ENCODE data around the gene SERINC3. TPM values are rescaled to one million over a fixed set of nuclear protein-coding genes. Genes with fewer than 3 reads are reported as not detected.

The SERINC3 gene
- total and polyA plus RNA-seq, 3 donors from 2014 or later, result 163 to 263 (median 181) TPM

- Histone ChIP-seq H3K27me3 (no peaks in the 10 kb centered on the region), H3K4me1 (peaks cover 19% of the 10 kb centered on the region), H3K36me3 (ENCODE audit: low read depth, missing control alignments) (no peaks in the 10 kb centered on the region), H3K27ac (peak overlapping the region; percentile 18 to 63), H3K9me3 (no peaks in the 10 kb centered on the region), H3K4me3 (no peak overlapping the region)
- 61 to 75% methylated on average over 5 of the region's 5 CpGs for WGBS, 2 donors
- DNase-seq, result peak; percentile 36
- intact Hi-C loops (cut with DNase I; ENCODE audit: low total_unique reads), result no loop called here
- TF ChIP-seq POLR2A (IDR thresholded peaks at IDR 0.05), result no peak
- TF ChIP-seq, protein P1, sequence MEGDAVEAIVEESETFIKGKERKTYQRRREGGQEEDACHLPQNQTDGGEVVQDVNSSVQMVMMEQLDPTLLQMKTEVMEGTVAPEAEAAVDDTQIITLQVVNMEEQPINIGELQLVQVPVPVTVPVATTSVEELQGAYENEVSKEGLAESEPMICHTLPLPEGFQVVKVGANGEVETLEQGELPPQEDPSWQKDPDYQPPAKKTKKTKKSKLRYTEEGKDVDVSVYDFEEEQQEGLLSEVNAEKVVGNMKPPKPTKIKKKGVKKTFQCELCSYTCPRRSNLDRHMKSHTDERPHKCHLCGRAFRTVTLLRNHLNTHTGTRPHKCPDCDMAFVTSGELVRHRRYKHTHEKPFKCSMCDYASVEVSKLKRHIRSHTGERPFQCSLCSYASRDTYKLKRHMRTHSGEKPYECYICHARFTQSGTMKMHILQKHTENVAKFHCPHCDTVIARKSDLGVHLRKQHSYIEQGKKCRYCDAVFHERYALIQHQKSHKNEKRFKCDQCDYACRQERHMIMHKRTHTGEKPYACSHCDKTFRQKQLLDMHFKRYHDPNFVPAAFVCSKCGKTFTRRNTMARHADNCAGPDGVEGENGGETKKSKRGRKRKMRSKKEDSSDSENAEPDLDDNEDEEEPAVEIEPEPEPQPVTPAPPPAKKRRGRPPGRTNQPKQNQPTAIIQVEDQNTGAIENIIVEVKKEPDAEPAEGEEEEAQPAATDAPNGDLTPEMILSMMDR (IDR thresholded peaks at IDR 0.05), result no peak
These were observed 30.1 kb downstream of the SERINC3 start for GRCh38 chr20:44491635-44492395.

- Histone ChIP-seq H3K9me3 (no peaks in the 10 kb centered on the region), H3K4me1 (peaks cover 26% of the 10 kb centered on the region), H3K36me3 (ENCODE audit: low read depth, missing control alignments) (no peaks in the 10 kb centered on the region), H3K4me3 (no peak overlapping the region), H3K27ac (peak overlapping the region in 1 of 2 donors; percentile 63), H3K27me3 (no peaks in the 10 kb centered on the region)
- intact Hi-C loops (cut with DNase I; ENCODE audit: low total_unique reads), result no loop called here
- no peak for DNase-seq
- WGBS, 2 donors, result 83 to 84% methylated on average over 3 of the region's 3 CpGs
- TF ChIP-seq, protein P1 (IDR thresholded peaks at IDR 0.05), result no peak
- no peak for TF ChIP-seq POLR2A (IDR thresholded peaks at IDR 0.05)
These were observed 31.9 kb downstream of the SERINC3 start for GRCh38 chr20:44489931-44490330.

DNA sequence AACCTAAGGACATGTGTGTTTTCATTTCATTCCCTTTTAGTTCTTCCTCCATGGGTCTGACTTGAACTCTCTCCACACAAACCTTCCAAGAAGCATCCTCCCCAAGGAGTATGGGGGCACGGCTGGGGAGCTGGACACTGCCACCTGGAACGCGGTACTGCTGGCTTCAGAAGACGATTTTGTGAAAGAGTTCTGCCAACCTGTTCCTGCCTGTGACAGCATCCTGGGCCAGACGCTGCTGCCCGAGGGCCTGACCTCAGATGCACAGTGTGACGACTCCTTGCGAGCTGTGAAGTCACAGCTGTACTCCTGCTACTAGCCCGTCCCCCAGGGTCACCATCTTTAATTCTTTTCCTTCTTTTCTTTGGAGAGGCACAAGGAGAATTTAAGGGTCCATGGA is 32.6 kb downstream of the SERINC3 start:
- WGBS, 2 donors, result 79 to 87% methylated on average over 9 of the region's 9 CpGs
- Histone ChIP-seq H3K4me3 (no peak overlapping the region), H3K27ac (no peak overlapping the region), H3K9me3 (no peaks in the 10 kb centered on the region), H3K36me3 (ENCODE audit: low read depth, missing control alignments) (no peaks in the 10 kb centered on the region), H3K4me1 (peaks cover 26% of the 10 kb centered on the region), H3K27me3 (no peaks in the 10 kb centered on the region)
- no peak for DNase-seq
- intact Hi-C loops (cut with DNase I; ENCODE audit: low total_unique reads), result no loop called here
- TF ChIP-seq POLR2A (IDR thresholded peaks at IDR 0.05), result no peak
- TF ChIP-seq, protein P1 (IDR thresholded peaks at IDR 0.05), result no peak

DNA sequence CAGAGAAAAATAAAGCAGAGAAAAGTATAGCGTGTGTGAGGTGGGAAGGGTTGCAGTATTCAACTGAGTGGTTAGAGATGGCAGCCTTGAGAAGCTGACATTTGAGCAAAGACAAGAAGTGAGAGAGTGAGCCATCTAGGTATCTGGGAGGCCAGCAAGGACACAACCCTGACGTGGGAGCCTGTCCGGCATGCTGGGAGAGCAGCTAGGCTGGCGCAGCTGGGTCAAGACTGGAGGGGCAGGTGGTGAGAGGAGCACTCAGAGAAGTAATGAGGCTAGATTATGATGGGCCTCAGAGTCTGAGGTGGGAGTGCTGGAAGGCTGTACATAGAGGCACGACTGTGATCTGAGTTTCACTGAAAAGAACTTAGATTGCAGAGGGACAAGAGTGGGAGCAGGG is 33.3 kb downstream of the SERINC3 start:
- H3K36me3 ChIP-seq (ENCODE audit: low read depth, missing control alignments), result no peaks in the 10 kb centered on the region
- WGBS, 2 donors, result 68 to 82% methylated on average over 5 of the region's 5 CpGs
- peaks cover 26% of the 10 kb centered on the region for H3K4me1 ChIP-seq
- intact Hi-C loops (cut with DNase I; ENCODE audit: low total_unique reads), result no loop called here
- no peak overlapping the region for H3K4me3 ChIP-seq
- no peak for DNase-seq
- TF ChIP-seq, protein P1 (IDR thresholded peaks at IDR 0.05), result no peak
- TF ChIP-seq POLR2A (IDR thresholded peaks at IDR 0.05), result no peak
- H3K27ac ChIP-seq, result peak overlapping the region in 1 of 2 donors; percentile 16
- H3K9me3 ChIP-seq, result no peaks in the 10 kb centered on the region
- H3K27me3 ChIP-seq, result no peaks in the 10 kb centered on the region

- H3K4me3 ChIP-seq, result no peak overlapping the region
- intact Hi-C loops (cut with DNase I; ENCODE audit: low total_unique reads), result no loop called here
- no peak for TF ChIP-seq POLR2A (IDR thresholded peaks at IDR 0.05)
- TF ChIP-seq, protein P1 (IDR thresholded peaks at IDR 0.05), result no peak
- H3K4me1 ChIP-seq, result peaks cover 12% of the 10 kb centered on the region
- 56 to 66% methylated on average over 2 of the region's 2 CpGs for WGBS, 2 donors
- no peaks in the 10 kb centered on the region for H3K9me3 ChIP-seq
- peak overlapping the region; percentile 57 to 59 for H3K27ac ChIP-seq
- DNase-seq, result no peak
- H3K27me3 ChIP-seq, result no peaks in the 10 kb centered on the region
- no peaks in the 10 kb centered on the region for H3K36me3 ChIP-seq (ENCODE audit: low read depth, missing control alignments)
These were observed 36.1 kb downstream of the SERINC3 start for GRCh38 chr20:44485830-44486198.

Data from testis (tissue), 3 donors.